GM21526 (cell line): ENCODE measurements around the gene DCTN2.
"Not testable (repeated sequence)": the region's sequence is repeated elsewhere in the genome, so short reads cannot be mapped to it uniquely, and the experiment has no call there.

Experiments
- ATAC-seq: cut with Tn5 transposase; IDR thresholded peaks from one replicate; pipeline ENCODE4 v1.9.1; 2021; ENCODE audit warnings: moderate library complexity; ENCODE audit not compliant: unreplicated experiment, low FRiP score

The DCTN2 gene

DNA sequence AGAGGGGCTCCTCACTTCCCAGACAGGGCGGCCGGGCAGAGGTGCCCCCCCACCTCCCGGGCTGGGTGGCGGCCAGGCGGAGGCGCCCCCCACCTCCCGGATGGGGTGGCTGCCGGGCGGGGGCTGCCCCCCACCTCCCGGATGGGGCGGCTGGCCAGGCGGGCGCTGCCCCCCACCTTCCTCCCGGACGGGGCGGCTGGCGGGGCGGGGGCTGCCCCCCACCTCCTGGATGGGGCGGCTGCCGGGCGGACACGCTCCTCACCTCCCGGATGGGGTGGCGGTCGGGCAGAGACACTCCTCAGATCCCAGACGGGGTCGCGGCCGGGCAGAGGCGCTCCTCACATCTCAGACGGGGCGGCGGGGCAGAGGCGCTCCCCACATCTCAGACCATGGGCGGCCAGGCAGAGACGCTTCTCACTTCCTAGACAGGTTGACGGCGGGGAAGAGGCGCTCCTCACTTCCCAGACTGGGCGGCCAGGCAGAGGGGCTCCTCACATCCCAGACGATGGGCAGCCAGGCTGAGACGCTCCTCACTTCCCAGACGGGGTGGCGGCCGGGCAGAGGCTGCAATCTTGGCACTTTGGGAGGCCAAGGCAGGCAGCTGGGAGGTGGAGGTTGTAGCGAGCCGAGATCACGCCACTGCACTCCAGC, 51.8 kb downstream of the DCTN2 start:
- ATAC-seq, result not testable (repeated sequence)

DNA sequence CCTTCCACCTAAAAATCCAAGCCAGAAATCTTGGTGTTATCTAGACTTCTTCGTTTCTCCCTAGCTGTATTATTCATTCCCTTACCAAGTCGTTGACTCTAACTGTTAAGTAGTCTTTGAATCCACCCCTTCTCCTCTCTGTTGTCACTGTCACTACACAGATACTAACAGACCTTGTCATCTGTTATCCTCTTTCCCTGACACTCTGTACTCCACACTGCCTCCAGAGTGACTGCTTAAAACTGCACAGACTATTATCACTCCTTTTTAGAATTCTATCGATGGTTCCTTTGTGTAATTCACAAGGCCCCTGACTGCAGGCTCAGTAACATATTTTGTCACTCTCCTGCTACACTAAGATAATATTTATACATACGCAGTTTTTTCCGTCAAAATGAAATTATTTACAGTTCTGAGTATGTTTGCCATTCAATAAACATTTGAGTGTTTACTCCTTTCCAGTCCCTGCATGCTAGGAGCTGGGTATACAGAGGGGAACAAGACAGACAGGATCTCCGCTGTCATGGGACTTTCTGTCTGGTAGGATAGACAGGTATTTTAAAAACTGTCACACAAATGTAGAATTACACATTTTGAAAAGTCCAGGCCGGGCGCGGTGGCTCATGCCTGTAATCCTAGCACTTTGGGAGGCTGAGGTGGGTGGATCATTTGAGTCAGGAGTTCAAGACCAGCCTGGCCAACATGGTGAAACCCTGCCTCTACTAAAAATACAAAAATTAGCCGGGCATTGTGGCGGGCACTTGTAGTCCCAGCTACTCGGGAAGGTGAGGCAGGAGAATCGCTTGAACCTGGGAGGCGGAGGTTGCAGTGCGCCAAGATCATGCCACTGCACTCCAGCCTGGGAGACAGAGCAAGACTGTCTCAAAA, 55.4 kb downstream of the DCTN2 start:
- ATAC-seq, result no peak

DNA sequence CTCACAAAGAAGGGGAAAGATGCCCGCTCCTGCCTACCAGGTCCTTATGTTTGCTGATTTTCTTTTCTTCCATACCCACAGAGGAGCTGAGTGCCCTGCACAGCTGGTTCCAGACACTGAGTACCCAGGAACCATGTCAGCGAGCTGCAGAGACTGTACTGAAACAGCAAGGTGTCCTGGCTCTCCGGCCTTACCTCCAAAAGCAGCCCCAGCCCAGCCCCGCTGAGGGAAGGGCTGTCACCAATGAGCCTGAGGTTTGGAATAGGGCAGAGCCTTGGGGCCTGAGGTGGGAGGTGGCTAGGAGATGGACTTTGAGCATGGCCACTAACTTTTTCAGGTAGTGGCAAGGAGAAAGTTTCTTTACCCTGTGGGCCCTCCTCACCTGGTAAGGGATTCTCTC, 56.9 kb downstream of the DCTN2 start:
- ATAC-seq, result no peak

DNA sequence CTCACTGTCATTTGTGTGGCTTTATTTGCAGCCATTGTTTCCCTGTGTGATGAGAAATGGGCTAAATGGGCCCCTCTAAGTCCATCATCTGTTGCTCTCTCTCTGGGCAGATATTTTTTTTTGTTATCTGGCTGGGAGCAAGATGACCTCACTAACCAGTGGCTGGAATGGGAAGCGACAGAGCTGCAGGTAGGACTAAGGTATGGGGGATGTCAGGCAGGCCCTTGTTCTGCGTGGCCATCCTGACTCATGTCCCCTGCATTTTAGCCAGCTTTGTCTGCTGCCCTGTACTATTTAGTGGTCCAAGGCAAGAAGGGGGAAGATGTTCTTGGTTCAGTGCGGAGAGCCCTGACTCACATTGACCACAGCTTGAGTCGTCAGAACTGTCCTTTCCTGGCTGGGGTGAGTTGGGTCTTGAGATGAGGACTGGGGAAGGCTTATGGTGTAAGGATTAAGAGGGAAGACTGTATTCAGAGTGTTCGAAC, 57.8 kb downstream of the DCTN2 start:
- ATAC-seq, result no peak

DNA sequence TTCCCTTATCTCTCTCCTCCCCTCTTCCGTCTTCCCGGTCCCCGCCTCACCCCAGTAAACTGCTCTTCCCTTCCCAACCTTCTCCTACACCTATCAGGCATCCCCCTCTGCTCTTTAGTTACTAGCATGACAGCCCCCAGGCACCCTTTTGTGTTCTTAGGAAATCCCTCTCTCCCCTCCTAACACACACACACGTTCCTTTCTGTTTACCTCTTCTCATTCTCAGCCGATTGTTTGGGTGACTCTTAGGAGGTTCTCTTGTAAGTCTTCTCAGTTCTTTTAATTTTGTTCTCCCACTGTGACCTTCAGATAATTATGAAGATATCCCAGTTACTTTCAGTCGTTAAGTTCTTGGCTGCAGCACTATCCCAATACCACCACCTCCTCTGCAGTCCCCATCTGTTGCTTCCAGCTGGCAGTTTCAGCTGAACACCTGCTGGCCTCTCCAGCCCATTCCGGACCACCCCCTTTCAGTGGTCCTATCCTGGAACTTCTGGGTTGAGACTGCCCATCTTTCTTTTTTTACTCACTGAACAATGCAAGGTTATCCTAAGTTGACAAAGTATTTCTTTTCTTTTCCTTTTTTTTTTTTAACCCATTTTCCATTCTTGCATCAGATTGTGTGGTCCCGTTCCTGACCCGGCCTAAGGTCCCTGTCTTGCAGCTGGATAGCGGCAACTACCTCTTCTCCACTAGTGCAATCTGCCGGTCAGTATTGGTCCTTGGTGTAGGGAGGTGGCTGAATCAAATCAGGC, 58.4 kb downstream of the DCTN2 start:
- no peak for ATAC-seq

DNA sequence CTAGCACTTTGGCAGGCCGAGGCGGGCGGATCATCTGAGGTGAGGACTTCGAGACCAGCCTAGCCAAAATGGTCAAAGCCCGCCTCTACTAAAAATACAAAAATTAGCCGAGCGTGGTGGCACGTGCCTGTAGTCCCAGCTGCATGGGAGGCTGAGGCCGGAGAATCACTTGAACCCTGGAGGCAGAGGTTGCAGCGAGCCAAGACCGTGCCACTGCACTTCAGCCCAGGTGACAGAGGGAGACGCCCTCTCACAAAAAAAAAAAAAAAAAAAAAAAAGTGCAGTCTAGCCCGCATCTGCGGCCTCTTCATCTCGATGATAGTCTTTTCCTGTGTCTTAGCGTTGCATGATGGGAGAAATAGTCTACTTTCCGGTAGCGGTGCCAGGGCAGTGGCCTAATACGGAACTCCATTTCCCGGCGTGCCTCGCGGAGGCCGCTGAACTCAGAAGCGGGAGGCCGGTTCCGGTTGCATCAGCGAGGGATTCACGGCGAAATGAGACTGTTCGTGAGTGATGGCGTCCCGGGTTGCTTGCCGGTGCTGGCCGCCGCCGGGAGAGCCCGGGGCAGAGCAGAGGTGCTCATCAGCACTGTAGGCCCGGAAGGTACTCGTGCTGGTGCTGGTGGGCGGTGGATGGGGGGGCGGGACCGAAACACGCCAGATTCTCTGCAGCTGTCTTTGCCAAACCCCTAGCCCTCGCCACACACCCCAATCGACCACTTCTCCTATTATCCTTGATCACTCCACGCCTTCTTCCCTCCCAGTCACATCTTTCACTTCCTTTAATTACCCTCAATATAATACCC, 59.2 kb downstream of the DCTN2 start, which contains the start of gene MARS1:
Gene MARS1 (plus strand): TSS at position 472 of the 805 bp plus-strand sequence. CDS start 23 bp downstream, at position 495.
- peak; percentile 96 for ATAC-seq

DNA sequence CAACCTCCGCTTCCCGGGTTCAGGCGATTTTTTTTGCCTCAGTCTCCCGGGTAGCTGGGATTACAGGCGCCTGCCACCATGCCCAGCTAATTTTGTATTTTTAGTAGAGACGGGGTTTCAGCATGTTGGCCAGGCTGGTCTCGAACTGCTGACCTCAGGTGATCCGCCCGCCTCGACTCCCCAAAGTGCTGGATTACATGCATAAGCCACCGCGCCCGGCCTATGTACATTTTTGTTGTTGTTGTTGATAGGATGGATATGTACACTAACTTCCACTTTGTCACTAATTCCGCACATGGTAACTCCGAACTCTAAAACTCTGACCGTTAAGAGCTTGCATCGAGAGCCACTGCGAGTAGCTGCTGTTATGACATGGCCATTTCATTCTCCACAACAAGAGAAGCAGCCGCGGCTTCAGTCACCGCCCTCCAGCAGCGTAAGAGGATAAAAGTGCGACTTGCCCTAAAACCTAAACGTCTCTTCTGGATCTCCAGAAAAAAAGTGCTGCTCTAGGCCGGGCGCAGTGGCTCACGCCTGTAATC, 59.9 kb downstream of the DCTN2 start:
- no peak for ATAC-seq

DNA sequence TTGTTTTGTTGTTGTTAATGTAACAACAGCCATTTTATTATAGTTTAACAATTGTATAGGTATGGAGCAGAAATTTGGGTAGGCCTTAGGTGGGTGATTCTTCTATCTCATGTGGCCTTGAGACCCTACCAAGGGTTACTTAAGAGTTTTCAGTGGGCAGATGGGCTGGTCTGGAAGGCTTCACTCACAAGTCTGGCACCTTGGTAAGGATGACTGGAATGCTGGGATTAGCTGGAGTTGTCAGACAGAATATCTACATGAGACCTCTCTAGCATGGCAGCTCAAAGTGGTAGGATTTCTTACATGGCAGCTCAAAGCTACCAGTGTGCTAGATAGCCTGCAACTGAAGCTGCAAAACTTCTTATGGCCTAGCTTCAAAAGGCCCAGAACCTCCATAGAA, 61.3 kb downstream of the DCTN2 start:
- ATAC-seq, result no peak

DNA sequence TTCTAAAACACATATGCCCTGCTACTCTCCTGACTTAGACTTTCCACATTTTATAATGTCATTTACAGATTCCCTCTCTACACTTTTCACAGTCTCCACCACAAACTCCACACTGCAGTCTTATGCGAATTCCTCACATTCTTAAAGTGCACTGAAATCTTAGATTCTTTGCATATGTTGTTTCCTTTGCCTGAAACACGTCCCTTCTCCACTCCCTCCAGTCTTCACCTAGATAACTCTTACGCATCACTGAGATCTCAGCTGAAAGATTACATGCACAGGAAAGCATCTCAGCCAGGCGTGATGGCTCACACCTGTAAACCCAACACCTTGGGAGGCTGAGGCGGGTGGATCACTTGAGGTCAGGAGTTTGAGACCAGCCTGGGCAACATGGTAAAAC, 63.5 kb downstream of the DCTN2 start:
- ATAC-seq, result no peak

DNA sequence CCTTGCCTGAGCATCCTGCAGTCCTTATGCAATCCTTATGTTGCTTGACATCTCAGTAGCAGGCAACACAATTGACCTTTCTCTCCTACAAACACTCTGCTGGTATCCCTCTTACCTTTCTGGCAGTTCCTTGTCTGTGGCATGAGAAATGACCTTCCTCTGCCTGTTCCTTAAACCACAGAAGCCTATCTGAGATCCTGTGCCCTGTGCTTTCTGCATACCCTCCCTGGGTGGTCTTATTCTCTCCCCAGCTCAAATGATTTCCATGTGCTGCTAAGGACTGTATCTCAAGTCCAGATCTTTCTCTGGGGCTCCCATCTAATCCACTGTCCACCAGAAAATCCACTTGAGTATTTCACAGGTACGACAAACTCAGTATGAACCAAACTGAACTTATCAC, 65.3 kb downstream of the DCTN2 start:
- no peak for ATAC-seq
